GM20431 (cell line): ENCODE measurements around the gene SYT7.
"Not testable (repeated sequence)": the region's sequence is repeated elsewhere in the genome, so short reads cannot be mapped to it uniquely, and the experiment has no call there.

ENCODE experiments used
- in situ Hi-C: fragments of 300-500 bp; cut with MseI, MboI; formaldehyde crosslinking; loops from one replicate; pipeline ENCODE4 v1.15.0; 2020; ENCODE audit warnings: low sequenced_read_pairs; ENCODE audit not compliant: unreplicated experiment

SYT7 gene

DNA sequence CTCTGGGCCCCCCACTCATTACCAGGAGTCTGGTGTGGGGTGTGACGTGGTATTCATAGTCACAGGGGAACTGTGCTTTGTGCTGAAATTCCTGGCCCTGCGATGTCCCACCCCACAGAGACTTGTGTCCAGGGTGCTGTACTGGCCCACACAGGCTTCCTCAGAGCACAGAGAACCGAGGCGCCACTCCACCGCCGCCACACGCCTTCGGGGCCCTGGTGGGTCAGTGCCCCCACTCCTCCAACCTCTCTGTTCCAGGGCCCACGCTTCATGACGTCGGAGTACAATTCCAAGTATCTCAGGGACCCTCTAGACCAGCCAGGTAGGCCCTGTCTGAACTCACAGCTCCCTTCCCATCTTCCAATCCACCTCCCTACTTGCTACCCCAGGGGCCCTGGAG, 95.8 kb downstream of the SYT7 start:
- in situ Hi-C loops = no loop called here

- in situ Hi-C loops = no loop called here
Observed at GRCh38 chr11:61484541-61484940, 96.3 kb downstream of the SYT7 start.

DNA sequence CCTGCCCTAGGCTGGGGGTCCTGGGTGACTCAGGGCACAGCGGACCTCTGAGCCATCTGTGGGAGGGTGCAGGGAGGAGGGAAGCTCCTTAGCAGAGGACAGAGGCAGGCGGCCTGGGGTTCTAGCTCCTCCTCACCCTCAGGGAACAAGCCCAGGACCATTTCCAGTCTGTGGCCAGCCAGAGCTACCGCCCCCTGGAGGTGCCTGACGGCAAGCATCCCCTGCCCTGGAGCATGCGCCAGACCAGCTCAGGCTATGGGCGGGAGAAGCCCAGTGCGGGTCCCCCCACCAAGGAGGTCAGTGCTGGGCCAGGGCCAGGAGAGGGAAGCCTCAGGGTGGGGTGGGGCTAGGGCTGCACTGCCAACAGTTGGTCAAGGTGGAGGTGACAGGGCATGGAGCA, 98.4 kb downstream of the SYT7 start:
- in situ Hi-C loops = no loop called here

GRCh38 chr11:61481806-61482205, 99.1 kb downstream of the SYT7 start:
- in situ Hi-C loops = no loop called here

DNA sequence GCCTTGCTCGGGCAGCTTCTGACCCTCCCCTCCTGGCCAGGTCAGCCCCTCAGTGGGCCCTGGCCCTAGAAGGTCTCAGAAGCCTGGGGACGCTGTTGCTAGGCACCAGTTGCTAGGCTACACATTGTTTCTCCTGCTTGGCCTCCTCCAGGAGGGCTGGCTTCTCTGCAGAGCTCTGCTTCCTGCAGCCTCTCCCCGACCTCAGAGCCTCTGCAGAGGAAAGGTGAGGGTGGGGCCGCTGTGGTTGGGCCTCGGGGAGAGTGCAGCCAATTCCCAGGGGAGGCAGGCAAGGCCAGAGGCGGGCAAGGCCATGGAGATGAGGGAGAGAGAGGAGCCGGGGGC, 99.9 kb downstream of the SYT7 start:
- in situ Hi-C loops = no loop called here

GRCh38 chr11:61480261-61480993, 100.4 kb downstream of the SYT7 start:
- in situ Hi-C loops = no loop called here

DNA sequence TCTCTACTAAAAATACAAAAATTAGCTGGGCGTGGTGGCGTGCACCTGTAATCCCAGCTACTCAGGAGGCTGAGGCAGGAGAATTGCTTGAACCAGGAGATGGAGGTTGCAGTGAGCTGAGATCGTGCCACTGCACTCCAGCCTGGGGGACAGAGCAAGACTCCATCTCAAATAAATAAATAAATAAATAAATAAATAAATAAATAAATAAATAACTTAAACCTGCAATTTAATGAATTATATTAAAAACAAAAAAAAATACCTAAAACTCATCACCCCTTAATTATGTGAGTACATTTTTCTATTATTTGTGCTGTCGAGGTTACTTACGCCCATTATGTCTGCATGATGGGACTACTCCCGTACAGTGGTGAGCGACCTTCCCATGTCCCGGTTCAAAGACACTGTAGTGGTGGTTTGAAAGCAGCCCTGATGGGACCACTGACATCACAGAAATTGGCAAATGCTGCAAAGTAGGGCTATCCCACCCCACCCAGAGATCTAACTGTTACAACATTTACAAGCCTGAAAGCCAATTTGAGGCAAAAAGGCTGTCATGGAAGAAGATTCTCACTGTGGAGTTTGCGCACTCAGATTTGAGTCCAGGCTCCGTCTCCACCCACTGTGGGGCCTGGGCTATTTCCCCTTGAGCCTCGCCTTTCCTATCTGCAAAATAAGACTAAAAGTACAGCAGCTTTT, 101.4 kb downstream of the SYT7 start:
- in situ Hi-C loops = not testable (repeated sequence)

GRCh38 chr11:61477727-61478148, 103.1 kb downstream of the SYT7 start:
- in situ Hi-C loops = no loop called here

- in situ Hi-C loops = no loop called here
Observed at GRCh38 chr11:61477126-61477525, 103.8 kb downstream of the SYT7 start.

GRCh38 chr11:61476371-61476770, 104.5 kb downstream of the SYT7 start:
- in situ Hi-C loops = no loop called here

GRCh38 chr11:61475433-61475832, 105.4 kb downstream of the SYT7 start:
- in situ Hi-C loops = no loop called here

- in situ Hi-C loops = no loop called here
Observed at GRCh38 chr11:61474013-61474643, 106.7 kb downstream of the SYT7 start.

DNA sequence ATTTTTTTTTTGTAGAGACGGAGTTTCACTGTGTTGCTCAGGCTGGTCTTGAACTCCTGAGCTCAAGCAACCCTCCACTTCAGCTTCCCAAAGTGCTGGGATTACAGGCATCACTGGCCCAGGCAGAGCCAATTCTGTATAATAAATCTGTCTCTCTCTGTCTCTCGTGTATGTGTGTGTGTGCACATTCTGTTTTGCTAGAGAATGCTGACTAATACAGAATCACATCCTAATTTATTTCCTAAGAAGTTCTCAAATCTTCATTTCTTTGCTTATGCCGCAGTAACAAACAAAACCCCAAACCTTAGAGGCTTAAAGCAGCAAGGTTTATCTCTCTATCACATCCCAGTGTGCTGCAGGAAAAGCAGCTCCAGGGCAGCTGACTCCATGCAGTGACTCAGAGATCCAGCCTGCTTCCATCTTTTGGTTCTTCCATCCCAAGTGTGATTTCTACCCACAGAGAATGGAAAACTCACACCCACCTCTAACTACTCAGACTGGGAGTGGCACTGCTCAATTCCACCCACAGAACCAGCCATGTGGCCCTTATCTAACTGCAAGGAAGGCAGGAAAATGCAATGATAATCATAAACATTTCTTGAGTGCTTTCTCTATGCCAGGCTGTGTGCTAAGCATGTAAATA, 107.4 kb downstream of the SYT7 start:
- in situ Hi-C loops = no loop called here

GRCh38 chr11:61472868-61473267, 108.0 kb downstream of the SYT7 start:
- in situ Hi-C loops = no loop called here

GRCh38 chr11:61472282-61472681, 108.6 kb downstream of the SYT7 start:
- in situ Hi-C loops = no loop called here

- in situ Hi-C loops = no loop called here
Observed at GRCh38 chr11:61468002-61468401, 112.9 kb downstream of the SYT7 start.

- in situ Hi-C loops = not testable (repeated sequence)
Observed at GRCh38 chr11:61467602-61468001, 113.3 kb downstream of the SYT7 start.
